Osteoblast (primary cell): ENCODE data around the gene FECH. TPM values are rescaled to one million over a fixed set of nuclear protein-coding genes. Genes with fewer than 3 reads are reported as not detected.
"Not testable (repeated sequence)": the region's sequence is repeated elsewhere in the genome, so short reads cannot be mapped to it uniquely, and the experiment has no call there.

ENCODE experiments used
- DNase-seq: peaks from one replicate; pipeline ENCODE4 v3.0.0; 2011; ENCODE audit warnings: low spot score, mixed read lengths; ENCODE audit not compliant: insufficient read length; ENCODE audit errors: missing footprints
- H2AFZ ChIP-seq: 2 replicates; pipeline ENCODE4 v1.6.0; 2011; ENCODE audit warnings: mild to moderate bottlenecking, low read length
- H3K27ac ChIP-seq: 2 replicates; pipeline ENCODE4 v1.5.1; 2011; ENCODE audit warnings: mild to moderate bottlenecking, low read depth, low read length, moderate library complexity
- H3K27me3 ChIP-seq: 2 replicates; pipeline ENCODE4 v1.6.0; 2012; ENCODE audit warnings: mild to moderate bottlenecking, control low read depth, inconsistent platforms, low read length, moderate library complexity; ENCODE audit not compliant: insufficient read depth
- H3K36me3 ChIP-seq: 2 replicates; pipeline ENCODE4 v1.5.1; 2011; ENCODE audit warnings: mild to moderate bottlenecking, low read length, control low read depth, moderate library complexity; ENCODE audit not compliant: insufficient read depth
- H3K4me1 ChIP-seq: 2 replicates; pipeline ENCODE4 v1.5.1; 2011; ENCODE audit warnings: mild to moderate bottlenecking, low read length, control low read depth, moderate library complexity; ENCODE audit not compliant: insufficient read depth
- H3K4me2 ChIP-seq: 2 replicates; pipeline ENCODE4 v1.6.0; 2011; ENCODE audit warnings: mild to moderate bottlenecking, low read length; ENCODE audit not compliant: insufficient read depth
- H3K4me3 ChIP-seq: fragments of 200-600 bp; sonication (generic); 3 replicates; pipeline ENCODE4 v1.5.1; 2012; ENCODE audit warnings: mild to moderate bottlenecking, low read length, inconsistent platforms; ENCODE audit not compliant: insufficient read depth
- H3K79me2 ChIP-seq: 2 replicates; pipeline ENCODE4 v1.6.0; 2012; ENCODE audit warnings: mild to moderate bottlenecking, low read length, control low read depth, inconsistent platforms; ENCODE audit not compliant: insufficient read depth
- H3K9me3 ChIP-seq: 2 replicates; pipeline ENCODE4 v1.5.1; 2011; ENCODE audit warnings: low read depth, low read length, control low read depth
- H4K20me1 ChIP-seq: 2 replicates; pipeline ENCODE4 v1.6.0; 2012; ENCODE audit warnings: mild to moderate bottlenecking, low read length, control low read depth; ENCODE audit not compliant: insufficient read depth
- CTCF ChIP-seq: IDR thresholded peaks from 2 replicates; pipeline ENCODE4 v1.5.1; 2011; ENCODE audit warnings: mild to moderate bottlenecking, low read depth, low read length, moderate library complexity; ENCODE audit errors: extremely low read depth
- total RNA-seq: library from RNA; depleted of rRNA; stranded (reverse); fragments of >200 nt; gene quantifications from 2 replicates; pipeline ENCODE4 v1.2.3, GENCODE V29; 2012

The FECH gene
- total RNA-seq, 1 donor: 32.2 TPM

GRCh38 chr18:57527556-57528229 lies 58.8 kb downstream of the FECH start:
- DNase-seq: no peak
- H3K9me3 ChIP-seq: no peaks in the 10 kb centered on the region
- no peak for TF ChIP-seq CTCF
- H3K4me2 ChIP-seq: no peak overlapping the region
- no peak overlapping the region for H3K4me3 ChIP-seq
- H3K27me3 ChIP-seq: no peaks in the 10 kb centered on the region
- no peaks in the 10 kb centered on the region for H3K36me3 ChIP-seq
- no peaks in the 10 kb centered on the region for H3K4me1 ChIP-seq
- no peak overlapping the region for H2AFZ ChIP-seq
- no peaks in the 10 kb centered on the region for H4K20me1 ChIP-seq
- H3K27ac ChIP-seq: no peak overlapping the region
- no peaks in the 10 kb centered on the region for H3K79me2 ChIP-seq

- Histone ChIP-seq H3K4me1 (no peaks in the 10 kb centered on the region), H3K27me3 (peaks cover 4% of the 10 kb centered on the region), H2AFZ (no peak overlapping the region), H3K36me3 (no peaks in the 10 kb centered on the region), H4K20me1 (no peaks in the 10 kb centered on the region), H3K4me2 (no peak overlapping the region), H3K27ac (no peak overlapping the region), H3K4me3 (no peak overlapping the region), H3K9me3 (no peaks in the 10 kb centered on the region), H3K79me2 (no peaks in the 10 kb centered on the region)
- no peak for TF ChIP-seq CTCF
- DNase-seq: no peak
Observed at GRCh38 chr18:57523171-57523956, 63.1 kb downstream of the FECH start.

- not testable (repeated sequence) for H3K9me3 ChIP-seq, H3K4me1 ChIP-seq, H3K27ac ChIP-seq, H4K20me1 ChIP-seq, H2AFZ ChIP-seq, H3K36me3 ChIP-seq, H3K4me2 ChIP-seq, H3K79me2 ChIP-seq, H3K27me3 ChIP-seq, DNase-seq, H3K4me3 ChIP-seq
Observed at GRCh38 chr18:57522348-57522747, 64.2 kb downstream of the FECH start.

- Histone ChIP-seq H3K36me3 (no peaks in the 10 kb centered on the region), H3K4me3 (no peak overlapping the region), H3K4me2 (no peak overlapping the region), H4K20me1 (no peaks in the 10 kb centered on the region), H3K4me1 (no peaks in the 10 kb centered on the region), H3K79me2 (no peaks in the 10 kb centered on the region), H3K9me3 (no peaks in the 10 kb centered on the region), H3K27me3 (peaks cover 4% of the 10 kb centered on the region), H2AFZ (no peak overlapping the region), H3K27ac (no peak overlapping the region)
- no peak for DNase-seq
- TF ChIP-seq CTCF: no peak
Observed at GRCh38 chr18:57519668-57520424, 66.7 kb downstream of the FECH start.
